Measurements from ENCODE around the gene FAP.

The FAP gene

GRCh38 chr2:162267496-162267895, 24.3 kb upstream of the FAP start:
- H3K4me3 ChIP-seq (ENCODE audit: low read depth, low read length) = no peak overlapping the region
- TF ChIP-seq, protein P1, sequence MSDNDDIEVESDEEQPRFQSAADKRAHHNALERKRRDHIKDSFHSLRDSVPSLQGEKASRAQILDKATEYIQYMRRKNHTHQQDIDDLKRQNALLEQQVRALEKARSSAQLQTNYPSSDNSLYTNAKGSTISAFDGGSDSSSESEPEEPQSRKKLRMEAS (IDR thresholded peaks at IDR 0.05; ENCODE audit: low read depth, low read length) = no peak
- TF ChIP-seq CTCF (IDR thresholded peaks at IDR 0.05; ENCODE audit: low read depth, low read length) = no peak
- no peak for TF ChIP-seq MYC (IDR thresholded peaks at IDR 0.05; ENCODE audit: low read depth, low read length)
- no peak for TF ChIP-seq POLR2A (IDR thresholded peaks at IDR 0.05; ENCODE audit: extremely low read depth, insufficient read length)

DNA sequence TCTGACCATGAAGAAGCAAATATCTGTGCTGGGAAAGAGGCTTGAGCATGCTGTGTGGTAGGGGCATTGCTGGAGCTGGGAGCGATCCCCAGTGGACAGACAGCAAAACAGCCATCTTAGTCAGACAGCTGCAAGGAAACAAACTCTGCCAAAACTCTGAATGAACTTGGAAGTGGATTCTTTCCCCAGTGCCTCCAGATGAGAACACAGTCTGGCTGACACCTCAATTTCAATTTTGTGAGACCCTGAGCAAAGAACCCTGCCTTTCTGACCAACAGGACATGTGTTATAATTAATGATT, 23.2 kb upstream of the FAP start:
- H3K4me3 ChIP-seq (ENCODE audit: low read depth, low read length) = no peak overlapping the region
- TF ChIP-seq CTCF (IDR thresholded peaks at IDR 0.05; ENCODE audit: low read depth, low read length) = no peak
- TF ChIP-seq, protein P1 (IDR thresholded peaks at IDR 0.05; ENCODE audit: low read depth, low read length) = no peak
- no peak for TF ChIP-seq MYC (IDR thresholded peaks at IDR 0.05; ENCODE audit: low read depth, low read length)
- no peak for TF ChIP-seq POLR2A (IDR thresholded peaks at IDR 0.05; ENCODE audit: extremely low read depth, insufficient read length)
- no peak for DNase-seq (ENCODE audit: low read depth)

More at GRCh38 chr2:162267496-162267895, 24.3 kb upstream of the FAP start:
- DNase-seq (ENCODE audit: low read depth) = no peak

DNA sequence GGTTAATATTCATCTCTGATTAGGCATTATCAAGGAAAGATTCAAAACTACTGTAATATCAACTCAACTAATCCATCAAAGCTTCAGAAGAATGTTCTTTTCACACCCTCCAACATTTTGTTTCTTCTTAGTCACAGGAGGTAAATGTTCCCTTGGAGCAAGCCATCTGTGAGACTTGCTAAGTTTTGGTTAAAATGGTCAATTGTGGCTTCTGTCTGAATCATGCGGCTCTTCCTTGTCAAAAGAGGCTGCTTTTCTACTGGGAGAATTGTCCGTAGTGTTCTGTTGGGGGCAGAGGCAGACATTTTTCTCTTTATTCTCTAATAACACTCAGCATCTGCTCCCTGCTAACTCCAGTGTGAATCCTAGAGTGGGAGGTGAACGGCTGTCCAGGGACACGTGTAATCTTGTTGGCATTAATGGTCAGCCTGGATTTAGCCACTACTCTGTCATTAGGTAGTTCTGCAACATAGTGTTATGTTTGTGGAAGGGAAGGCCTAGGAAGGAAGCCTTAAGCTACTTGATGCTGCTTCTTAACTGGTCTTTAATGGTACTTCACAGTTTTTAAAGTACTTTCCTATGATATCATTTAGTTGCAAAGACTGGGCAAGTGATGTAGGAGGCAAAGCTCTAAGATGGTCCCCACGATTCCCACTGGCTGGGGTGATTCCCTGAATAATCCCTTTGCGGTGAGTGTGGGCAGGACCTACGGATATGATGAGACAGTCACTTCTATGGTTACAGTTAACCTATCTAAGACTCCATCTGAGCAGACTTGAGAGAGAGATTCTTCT, 22.6 kb upstream of the FAP start:
- TF ChIP-seq, protein P1 (IDR thresholded peaks at IDR 0.05; ENCODE audit: low read depth, low read length) = no peak
- TF ChIP-seq MYC (IDR thresholded peaks at IDR 0.05; ENCODE audit: low read depth, low read length) (no peak), POLR2A (IDR thresholded peaks at IDR 0.05; ENCODE audit: extremely low read depth, insufficient read length) (no peak), CTCF (IDR thresholded peaks at IDR 0.05; ENCODE audit: low read depth, low read length) (no peak)
- no peak for DNase-seq (ENCODE audit: low read depth)
- H3K4me3 ChIP-seq (ENCODE audit: low read depth, low read length) = no peak overlapping the region

DNA sequence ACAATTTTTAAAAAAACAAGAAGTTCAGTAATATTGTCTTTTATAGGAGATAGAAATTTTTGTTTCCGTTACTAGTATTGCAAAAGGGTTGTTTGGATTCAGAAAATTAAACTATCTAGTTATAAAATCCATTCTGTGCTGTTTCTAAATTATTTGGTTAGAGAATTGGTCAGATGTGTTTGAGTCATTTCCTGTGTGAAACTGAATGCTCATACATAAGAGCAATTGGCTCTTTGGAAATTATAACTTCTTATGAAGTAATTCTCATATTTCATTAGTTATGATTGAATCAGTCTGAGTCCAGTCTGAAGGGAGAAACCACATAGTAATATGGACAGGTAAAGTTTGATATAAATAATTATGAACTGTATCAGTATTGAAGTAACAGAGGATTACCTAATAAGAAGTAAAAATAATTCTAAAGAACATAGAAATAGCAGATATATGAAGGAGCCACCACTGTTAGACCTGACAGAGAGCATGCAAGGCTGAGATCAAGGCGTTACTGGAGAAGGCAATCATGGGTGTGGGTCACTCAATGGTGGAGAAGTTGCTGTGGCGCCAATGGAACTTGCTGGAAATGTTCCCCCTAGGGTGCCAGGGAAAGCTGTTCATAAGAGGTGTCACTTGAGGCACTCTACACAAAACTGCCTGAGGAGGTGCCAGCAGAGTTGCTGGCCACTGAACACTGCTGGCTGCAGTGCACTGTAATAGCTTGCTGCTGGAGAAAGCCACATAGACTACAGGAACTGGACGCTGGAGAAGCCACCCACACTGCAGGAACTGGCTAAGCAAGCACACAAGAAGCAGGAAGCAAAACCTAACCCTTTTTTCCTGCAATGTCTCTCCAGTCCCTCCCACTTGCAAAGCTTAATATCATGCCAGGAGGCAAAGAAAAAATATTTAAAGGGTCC, 18.0 kb upstream of the FAP start:
- peak; percentile 91 for DNase-seq (ENCODE audit: low read depth)
- peak overlapping the region; percentile 16 for H3K4me3 ChIP-seq (ENCODE audit: low read depth, low read length)
- TF ChIP-seq, protein P1 (IDR thresholded peaks at IDR 0.05; ENCODE audit: low read depth, low read length) = no peak
- no peak for TF ChIP-seq MYC (IDR thresholded peaks at IDR 0.05; ENCODE audit: low read depth, low read length)
- TF ChIP-seq POLR2A (IDR thresholded peaks at IDR 0.05; ENCODE audit: extremely low read depth, insufficient read length) = no peak
- TF ChIP-seq CTCF (IDR thresholded peaks at IDR 0.05; ENCODE audit: low read depth, low read length) = no peak

DNA sequence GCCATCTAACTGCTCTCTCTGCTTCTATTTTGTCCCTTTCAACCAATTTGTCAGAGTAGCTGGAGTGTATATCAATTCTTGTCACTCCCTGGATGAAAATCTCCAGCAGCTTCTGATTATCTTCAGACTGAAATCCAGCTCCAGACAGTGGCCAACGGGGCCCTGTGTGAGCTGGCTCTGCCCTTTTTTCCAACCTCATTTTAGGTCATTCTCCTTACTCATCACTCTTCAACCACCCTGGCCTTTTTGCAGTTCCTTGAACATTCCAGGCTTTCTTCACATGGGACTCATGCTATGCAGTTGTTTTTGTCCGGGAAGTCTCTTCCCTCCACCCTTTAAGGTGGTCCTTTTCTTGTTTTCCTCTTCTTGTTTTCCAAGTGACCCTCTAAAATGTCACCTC, 15.4 kb upstream of the FAP start:
- no peak for DNase-seq (ENCODE audit: low read depth)
- TF ChIP-seq POLR2A (IDR thresholded peaks at IDR 0.05; ENCODE audit: extremely low read depth, insufficient read length) (no peak), MYC (IDR thresholded peaks at IDR 0.05; ENCODE audit: low read depth, low read length) (no peak), CTCF (IDR thresholded peaks at IDR 0.05; ENCODE audit: low read depth, low read length) (no peak)
- TF ChIP-seq, protein P1 (IDR thresholded peaks at IDR 0.05; ENCODE audit: low read depth, low read length) = no peak
- no peak overlapping the region for H3K4me3 ChIP-seq (ENCODE audit: low read depth, low read length)

Measured in NB4 (cell line).